GM12864 (cell line): ENCODE data around the gene SLC9A8.
A peak's percentile ranks its signal among the peaks of the same experiment; 100 is the strongest.

ENCODE experiments used
- DNase-seq: peaks from one replicate; pipeline ENCODE4 v3.0.0-alpha.2; 2011; ENCODE audit warnings: low read depth
- H3K4me3 ChIP-seq: 2 replicates; pipeline ENCODE4 v1.5.1; 2011; ENCODE audit warnings: mild to moderate bottlenecking, low read depth, low read length, control low read depth
- CTCF ChIP-seq: IDR thresholded peaks from 2 replicates; pipeline ENCODE4 v1.5.1; 2011; ENCODE audit warnings: low read depth, mild to moderate bottlenecking, moderate library complexity, low read length, control low read depth, inconsistent platforms; ENCODE audit errors: missing control alignments

Gene SLC9A8

DNA sequence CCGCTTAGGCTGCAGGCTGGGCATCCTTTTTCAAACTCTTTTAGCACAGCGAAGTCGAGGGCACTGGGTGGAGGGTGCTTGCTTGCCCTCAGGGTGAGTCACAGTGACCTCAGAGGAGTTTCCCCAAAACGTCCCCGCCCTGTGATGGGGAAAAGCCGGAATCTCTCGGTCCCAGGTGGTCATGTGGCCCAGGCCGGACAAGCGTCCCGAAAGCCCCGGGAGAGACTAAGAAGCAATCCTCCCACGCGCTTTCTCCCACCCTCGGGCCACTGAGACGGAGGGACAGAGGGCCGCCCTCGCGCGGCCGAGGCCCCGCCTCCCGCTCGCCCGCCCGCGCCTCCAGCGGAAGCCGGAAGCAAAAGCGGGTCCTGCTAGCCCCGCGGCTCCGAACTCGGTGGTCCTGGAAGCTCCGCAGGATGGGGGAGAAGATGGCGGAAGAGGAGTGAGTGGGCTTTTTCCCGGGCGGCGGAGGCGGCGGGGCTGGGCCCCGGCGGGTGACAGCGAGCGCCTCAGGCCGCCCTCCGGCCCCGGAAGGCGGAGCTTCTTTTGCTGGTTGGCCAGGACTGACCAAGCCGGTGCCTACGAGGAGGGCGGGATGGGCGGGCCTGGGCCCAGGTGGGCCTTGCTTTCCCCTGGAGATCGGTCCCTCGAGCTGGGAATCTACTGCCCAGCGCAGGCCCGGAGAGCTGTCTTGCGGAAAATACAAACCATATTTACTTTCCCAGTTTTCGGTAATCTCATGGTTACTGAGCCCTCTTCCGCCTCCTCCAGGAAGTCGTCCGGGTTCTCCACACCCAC lies at the start of gene SLC9A8:
SLC9A8 (plus strand) TSS at position 322 of the 798 bp plus-strand sequence; CDS start at position 417, 95 bp downstream.
- TF ChIP-seq CTCF: peak; percentile 43
- DNase-seq: peak; percentile 69

GRCh38 chr20:49762940-49763766 lies 49.5 kb upstream of the SLC9A8 start:
- DNase-seq: no peak
- TF ChIP-seq CTCF: no peak
- no peak overlapping the region for H3K4me3 ChIP-seq

More for the DNA sequence above, at the start of gene SLC9A8:
- peak within 1 kb of the TSS; percentile 55 for H3K4me3 ChIP-seq

DNA sequence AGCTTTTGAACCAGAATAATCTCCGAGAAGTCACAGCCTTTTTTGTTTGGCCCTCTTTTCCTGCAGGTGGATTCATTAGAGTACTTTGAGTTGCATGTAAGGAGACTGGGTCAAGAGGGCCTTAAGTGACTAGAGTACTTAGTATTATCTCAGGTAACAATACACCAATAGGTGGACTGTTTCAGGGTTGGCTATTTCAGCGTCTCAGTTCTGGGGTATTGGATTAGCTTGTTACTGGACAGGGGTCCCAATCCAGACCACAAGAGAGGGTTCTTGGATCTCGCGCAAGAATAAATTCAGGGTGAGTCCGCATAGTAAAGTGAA lies 47.3 kb upstream of the SLC9A8 start:
- H3K4me3 ChIP-seq: no peak overlapping the region
- TF ChIP-seq CTCF: no peak
- no peak for DNase-seq

GRCh38 chr20:49765846-49766541 lies 46.6 kb upstream of the SLC9A8 start:
- no peak for DNase-seq
- TF ChIP-seq CTCF: no peak
- H3K4me3 ChIP-seq: no peak overlapping the region

- no peak for DNase-seq
- TF ChIP-seq CTCF: no peak
- no peak overlapping the region for H3K4me3 ChIP-seq
These were observed 45.6 kb upstream of the SLC9A8 start for GRCh38 chr20:49766979-49767521.

DNA sequence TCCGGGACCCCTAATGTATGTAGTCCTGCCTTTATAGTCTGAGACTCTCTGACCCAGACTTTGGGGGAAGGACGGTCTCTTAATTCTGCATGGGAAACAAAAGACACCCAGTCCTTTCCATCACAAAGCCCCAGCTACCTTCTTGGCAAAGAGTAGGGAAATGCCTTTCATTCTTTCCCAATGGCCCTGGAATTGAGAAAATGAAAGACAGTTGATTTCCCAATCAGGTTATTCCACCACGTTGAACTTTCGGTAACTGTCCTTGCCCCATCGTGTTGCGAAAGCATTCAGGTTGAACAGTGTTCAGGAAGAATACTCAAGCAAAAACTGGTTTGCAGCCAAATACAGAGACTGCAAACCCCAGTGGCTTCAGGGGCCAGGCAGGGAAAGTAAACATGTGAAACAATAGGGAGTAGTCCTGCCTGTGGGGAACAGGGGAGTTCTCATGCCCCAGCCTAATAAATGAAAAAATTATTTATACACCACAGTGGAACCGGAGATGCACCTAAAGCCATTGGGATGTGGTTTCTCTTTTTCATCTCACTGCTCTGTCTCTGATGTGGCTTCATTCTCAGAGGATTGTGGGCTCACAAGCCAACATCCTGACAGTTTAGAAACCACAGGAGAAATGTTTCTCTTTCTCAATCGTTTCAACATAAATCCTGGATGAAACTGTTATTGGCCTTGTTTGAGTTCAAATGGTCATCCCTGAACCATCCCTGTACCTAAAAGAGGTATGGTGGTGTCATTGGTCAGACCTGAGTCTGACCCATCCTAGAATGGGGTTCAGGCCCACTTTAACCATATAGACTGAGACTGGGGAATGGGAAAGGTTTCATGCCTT lies 44.2 kb upstream of the SLC9A8 start:
- no peak overlapping the region for H3K4me3 ChIP-seq
- TF ChIP-seq CTCF: no peak
- no peak for DNase-seq
